Urothelium cell line (cell line): ENCODE results near the gene CCDC174.

Experiments
- DNase-seq: peaks from one replicate; pipeline ENCODE4 v3.0.0; 2011; ENCODE audit warnings: low spot score, mixed read lengths
- FAIRE-seq: peaks from 2 replicates; lab custom pipeline; 2011; peaks lifted over from hg19 to GRCh38; lab: Jason Lieb, UNC

The CCDC174 gene

DNA sequence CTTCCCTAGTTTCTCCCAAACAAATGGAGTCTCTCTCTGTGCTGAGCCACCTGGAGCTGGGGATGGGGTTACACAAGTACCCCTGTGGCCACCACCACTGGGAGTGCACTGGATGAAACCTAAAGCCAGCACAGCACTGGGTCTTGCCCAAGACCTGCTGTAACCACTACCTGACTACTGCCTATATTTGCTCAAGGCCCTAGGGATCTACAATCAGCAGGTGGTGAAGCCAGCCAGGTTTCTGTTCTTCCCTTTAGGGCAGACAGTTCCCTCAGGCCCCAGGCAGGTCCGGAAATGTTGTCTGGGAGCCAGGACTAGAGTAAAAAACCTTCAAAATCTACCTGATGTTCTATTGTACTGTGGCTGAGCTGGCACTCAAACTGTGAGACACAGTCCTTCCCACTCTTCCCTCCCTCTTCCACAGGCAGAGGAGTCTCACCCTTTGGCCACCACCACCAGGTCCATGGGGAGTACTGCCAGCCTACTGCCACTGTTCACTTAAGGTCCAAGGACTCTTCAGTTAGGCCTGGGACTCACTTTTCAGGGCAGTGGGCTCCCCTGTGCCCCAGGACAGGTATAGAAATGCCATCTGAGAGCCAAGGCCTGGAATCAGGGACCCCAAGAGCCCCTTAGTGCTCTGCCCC is 47.2 kb downstream of the CCDC174 start:
- FAIRE-seq (no peak), DNase-seq (no peak)

DNA sequence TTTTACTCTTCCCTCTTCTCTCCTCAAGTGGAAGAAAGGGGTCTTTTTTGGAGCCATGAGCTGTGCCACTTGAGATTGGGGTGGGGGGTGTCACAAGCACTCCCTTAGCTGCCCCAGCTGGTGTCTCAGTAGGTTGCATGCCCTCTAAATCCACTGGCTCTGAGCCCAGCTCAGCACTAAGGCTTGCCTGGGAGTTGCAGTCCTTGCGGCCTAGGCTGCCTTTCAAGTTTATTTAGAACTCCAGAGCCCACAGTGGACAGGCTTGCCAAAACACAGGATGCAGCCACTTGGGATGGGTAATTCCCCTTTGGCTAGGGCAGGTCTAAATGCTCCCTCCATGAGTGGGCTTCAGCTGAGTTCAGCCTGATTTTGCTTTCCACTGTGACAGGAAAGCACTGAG is 48.1 kb downstream of the CCDC174 start:
- no peak for DNase-seq
- no peak for FAIRE-seq

- DNase-seq (no peak), FAIRE-seq (no peak)
Measured at GRCh38 chr3:14700891-14701290, 49.3 kb downstream of the CCDC174 start.

- DNase-seq (no peak), FAIRE-seq (no peak)
Measured at GRCh38 chr3:14701676-14702075, 50.1 kb downstream of the CCDC174 start.

GRCh38 chr3:14703128-14703750 is 51.7 kb downstream of the CCDC174 start:
- DNase-seq (no peak), FAIRE-seq (no peak)

- FAIRE-seq (no peak), DNase-seq (no peak)
Measured at GRCh38 chr3:14703791-14704190, 52.2 kb downstream of the CCDC174 start.

DNA sequence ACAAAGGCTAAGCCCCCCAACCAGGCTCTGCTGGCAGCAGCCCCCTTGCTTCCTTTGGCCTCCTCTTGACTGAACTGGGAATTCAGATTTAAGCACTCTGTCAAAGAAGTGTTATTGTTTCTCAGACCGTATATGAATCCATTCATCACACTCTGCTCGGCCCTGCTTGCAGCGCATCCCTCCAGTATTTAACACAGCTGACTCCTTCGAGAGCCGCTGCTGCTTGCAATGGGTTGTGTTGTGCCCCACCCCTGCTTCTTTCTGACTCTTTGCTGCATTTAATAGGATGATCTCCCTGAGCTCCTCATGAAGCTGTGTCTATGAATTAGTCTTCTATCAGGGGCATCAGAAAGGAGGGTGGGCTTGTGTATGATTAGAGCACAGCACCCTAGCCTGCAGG is 54.5 kb downstream of the CCDC174 start:
- no peak for DNase-seq
- FAIRE-seq: no peak

DNA sequence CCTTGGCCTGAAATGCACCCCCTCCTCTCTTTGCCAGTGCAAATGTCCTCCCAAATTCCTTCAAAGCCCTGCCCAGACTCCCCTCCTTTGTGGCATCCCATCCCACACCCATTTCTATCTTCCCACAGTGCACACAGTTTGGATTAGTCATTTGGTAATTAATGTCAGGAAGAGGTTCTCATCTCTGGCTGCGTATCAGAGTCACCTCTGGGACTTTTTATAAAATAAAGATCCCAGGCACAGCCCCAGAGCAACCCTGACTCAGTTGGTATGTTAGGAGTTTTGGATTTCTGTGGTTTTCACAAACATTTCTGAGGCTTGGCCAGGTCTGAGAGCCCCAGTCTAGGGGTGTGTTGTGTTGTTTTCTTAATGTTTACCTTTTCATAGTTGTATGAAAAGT is 65.0 kb downstream of the CCDC174 start:
- DNase-seq (peak; percentile 26), FAIRE-seq (no peak)

DNA sequence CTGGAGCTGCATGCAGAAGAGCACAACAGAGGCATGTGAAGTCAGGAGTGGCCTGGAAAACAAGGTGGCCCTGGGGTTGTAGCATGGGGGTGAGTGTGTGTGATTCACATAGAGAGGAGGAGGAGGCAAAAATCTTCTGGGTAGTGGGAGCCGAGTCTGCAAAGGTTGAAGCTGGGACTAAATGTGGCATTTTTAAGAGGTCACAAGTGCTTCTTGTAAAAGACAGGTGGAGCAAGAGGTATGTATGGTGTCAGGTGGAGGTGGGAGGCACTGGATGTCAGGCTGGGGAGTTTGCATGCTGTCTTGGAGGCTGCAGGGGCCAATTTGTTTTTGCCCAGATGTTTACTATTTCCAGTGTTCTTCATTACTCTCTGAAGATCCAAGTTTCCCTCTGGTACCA is 65.7 kb downstream of the CCDC174 start:
- no peak for DNase-seq

DNA sequence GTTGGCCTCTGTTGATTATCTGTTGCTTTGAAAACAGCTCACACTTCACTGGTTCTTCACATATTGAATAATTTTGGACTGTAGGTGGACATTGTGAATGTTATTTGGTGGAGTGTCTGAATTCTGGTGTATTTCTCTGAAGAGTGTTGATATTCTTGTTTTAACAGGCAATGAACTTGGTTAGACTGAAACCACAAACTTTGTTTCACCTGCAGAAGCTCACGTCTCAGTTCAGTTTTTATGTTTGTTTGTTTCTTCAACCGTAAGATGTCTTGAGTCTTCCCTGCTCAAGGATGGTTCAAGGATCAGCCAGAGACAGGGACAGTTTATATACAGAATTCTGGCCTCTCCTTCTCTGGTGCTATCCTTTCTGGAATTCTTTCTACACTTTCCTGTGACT is 67.0 kb downstream of the CCDC174 start:
- FAIRE-seq (no peak), DNase-seq (no peak)

More for the DNA sequence above, 65.7 kb downstream of the CCDC174 start:
- FAIRE-seq: no peak

GRCh38 chr3:14719006-14719405 is 67.4 kb downstream of the CCDC174 start:
- no peak for FAIRE-seq
- DNase-seq: no peak

- no peak for FAIRE-seq
- DNase-seq: no peak
Measured at GRCh38 chr3:14721126-14721864, 69.7 kb downstream of the CCDC174 start.
